Progenitor cell of endocrine pancreas (in vitro differentiated cells): ENCODE results near the gene MRPL36. TPM values are rescaled to one million over a fixed set of nuclear protein-coding genes. Genes with fewer than 3 reads are reported as not detected.
A peak's percentile ranks its signal among the peaks of the same experiment; 100 is the strongest.

Experiments
- DNase-seq: peaks from one replicate; pipeline ENCODE4 v3.0.0; 2021; ENCODE audit warnings: low spot score; ENCODE audit not compliant: unreplicated experiment
- H3K27ac Mint-ChIP-seq: 2 replicates; pipeline ENCODE4 v1.8.0; 2021; ENCODE audit warnings: mild to moderate bottlenecking, moderate library complexity, mixed read lengths
- H3K27me3 Mint-ChIP-seq: 2 replicates; pipeline ENCODE4 v1.8.0; 2021; ENCODE audit warnings: mixed read lengths
- H3K36me3 Mint-ChIP-seq: 2 replicates; pipeline ENCODE4 v1.8.0; 2022; ENCODE audit warnings: mixed read lengths; ENCODE audit not compliant: insufficient read depth
- H3K4me1 Mint-ChIP-seq: 2 replicates; pipeline ENCODE4 v1.8.0; 2021; ENCODE audit warnings: low read depth, mixed read lengths
- H3K4me3 Mint-ChIP-seq: 2 replicates; pipeline ENCODE4 v1.8.0; 2021; ENCODE audit warnings: low read depth, mild to moderate bottlenecking, moderate library complexity, mixed read lengths
- H3K9me3 Mint-ChIP-seq: 2 replicates; pipeline ENCODE4 v1.8.0; 2021; ENCODE audit warnings: low read depth, mixed read lengths
- total RNA-seq: library from RNA; stranded (reverse); gene quantifications from 2 replicates; pipeline ENCODE4 v1.2.1, GENCODE V29; 2021
- TF ChIP-seq, protein P1 (sequence below): fragments of 200-600 bp; sonication (generic); IDR thresholded peaks from one replicate; pipeline ENCODE4 v1.5.0; 2021; ENCODE audit warnings: antibody characterized with exemption, mild to moderate bottlenecking; ENCODE audit not compliant: unreplicated experiment

The MRPL36 gene
- total RNA-seq, 1 donor from 2014 or later = 40.5 TPM

GRCh38 chr5:1777281-1778137, 22.1 kb downstream of the MRPL36 start:
- Mint-ChIP-seq H3K4me3 (no peak overlapping the region), H3K27me3 (peaks cover 17% of the 10 kb centered on the region), H3K4me1 (no peaks in the 10 kb centered on the region), H3K9me3 (peaks cover 4% of the 10 kb centered on the region), H3K36me3 (no peaks in the 10 kb centered on the region), H3K27ac (no peak overlapping the region)
- TF ChIP-seq, protein P1, sequence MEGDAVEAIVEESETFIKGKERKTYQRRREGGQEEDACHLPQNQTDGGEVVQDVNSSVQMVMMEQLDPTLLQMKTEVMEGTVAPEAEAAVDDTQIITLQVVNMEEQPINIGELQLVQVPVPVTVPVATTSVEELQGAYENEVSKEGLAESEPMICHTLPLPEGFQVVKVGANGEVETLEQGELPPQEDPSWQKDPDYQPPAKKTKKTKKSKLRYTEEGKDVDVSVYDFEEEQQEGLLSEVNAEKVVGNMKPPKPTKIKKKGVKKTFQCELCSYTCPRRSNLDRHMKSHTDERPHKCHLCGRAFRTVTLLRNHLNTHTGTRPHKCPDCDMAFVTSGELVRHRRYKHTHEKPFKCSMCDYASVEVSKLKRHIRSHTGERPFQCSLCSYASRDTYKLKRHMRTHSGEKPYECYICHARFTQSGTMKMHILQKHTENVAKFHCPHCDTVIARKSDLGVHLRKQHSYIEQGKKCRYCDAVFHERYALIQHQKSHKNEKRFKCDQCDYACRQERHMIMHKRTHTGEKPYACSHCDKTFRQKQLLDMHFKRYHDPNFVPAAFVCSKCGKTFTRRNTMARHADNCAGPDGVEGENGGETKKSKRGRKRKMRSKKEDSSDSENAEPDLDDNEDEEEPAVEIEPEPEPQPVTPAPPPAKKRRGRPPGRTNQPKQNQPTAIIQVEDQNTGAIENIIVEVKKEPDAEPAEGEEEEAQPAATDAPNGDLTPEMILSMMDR = no peak
- DNase-seq = no peak

DNA sequence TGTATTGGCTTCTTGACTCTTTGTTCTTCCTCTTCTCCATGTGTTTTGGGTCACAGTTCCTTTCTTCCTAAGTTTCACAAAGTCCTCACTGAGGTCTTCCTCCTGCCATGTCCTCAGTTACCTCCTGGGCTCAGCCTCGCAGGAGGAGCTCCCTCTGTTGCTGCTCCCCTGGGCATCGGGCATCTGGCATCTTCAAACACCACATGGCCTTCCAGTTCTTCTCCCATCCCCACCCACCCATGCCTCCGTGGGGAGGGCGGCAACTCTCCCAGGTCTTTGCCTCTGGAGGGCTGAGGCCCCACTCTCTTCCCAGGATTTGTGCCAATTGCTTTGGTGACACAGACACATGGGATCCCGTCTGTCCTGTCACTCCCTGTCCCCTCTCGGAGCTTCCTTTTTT, 22.8 kb downstream of the MRPL36 start:
- Mint-ChIP-seq H3K9me3 (peaks cover 4% of the 10 kb centered on the region), H3K36me3 (no peaks in the 10 kb centered on the region), H3K4me3 (no peak overlapping the region), H3K27me3 (peaks cover 18% of the 10 kb centered on the region), H3K4me1 (no peaks in the 10 kb centered on the region), H3K27ac (no peak overlapping the region)
- DNase-seq = no peak
- TF ChIP-seq, protein P1 = no peak

DNA sequence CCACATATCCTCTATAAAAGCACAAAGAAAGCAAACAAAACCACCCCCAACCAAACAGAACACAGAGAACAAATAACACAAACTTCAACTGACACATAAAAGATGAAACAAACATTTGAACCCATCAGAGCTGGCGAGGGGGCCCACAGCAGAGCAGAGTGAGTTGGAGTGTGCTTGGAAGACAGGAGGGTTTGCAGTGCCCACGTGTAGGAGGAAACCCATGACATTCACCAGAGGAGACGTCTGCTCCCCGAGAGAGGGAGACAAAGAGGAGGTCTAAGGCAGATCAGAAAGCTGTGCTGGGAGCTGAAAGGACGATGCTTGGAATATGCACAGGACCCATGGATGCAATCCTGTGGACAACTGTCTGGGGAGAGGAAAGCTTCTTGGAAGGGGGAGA, 27.0 kb downstream of the MRPL36 start:
- peaks cover 22% of the 10 kb centered on the region for H3K27me3 Mint-ChIP-seq
- no peak overlapping the region for H3K4me3 Mint-ChIP-seq
- no peak overlapping the region for H3K27ac Mint-ChIP-seq
- no peaks in the 10 kb centered on the region for H3K4me1 Mint-ChIP-seq
- H3K36me3 Mint-ChIP-seq = no peaks in the 10 kb centered on the region
- TF ChIP-seq, protein P1 = peak; percentile 28
- H3K9me3 Mint-ChIP-seq = peaks cover 4% of the 10 kb centered on the region
- no peak for DNase-seq

DNA sequence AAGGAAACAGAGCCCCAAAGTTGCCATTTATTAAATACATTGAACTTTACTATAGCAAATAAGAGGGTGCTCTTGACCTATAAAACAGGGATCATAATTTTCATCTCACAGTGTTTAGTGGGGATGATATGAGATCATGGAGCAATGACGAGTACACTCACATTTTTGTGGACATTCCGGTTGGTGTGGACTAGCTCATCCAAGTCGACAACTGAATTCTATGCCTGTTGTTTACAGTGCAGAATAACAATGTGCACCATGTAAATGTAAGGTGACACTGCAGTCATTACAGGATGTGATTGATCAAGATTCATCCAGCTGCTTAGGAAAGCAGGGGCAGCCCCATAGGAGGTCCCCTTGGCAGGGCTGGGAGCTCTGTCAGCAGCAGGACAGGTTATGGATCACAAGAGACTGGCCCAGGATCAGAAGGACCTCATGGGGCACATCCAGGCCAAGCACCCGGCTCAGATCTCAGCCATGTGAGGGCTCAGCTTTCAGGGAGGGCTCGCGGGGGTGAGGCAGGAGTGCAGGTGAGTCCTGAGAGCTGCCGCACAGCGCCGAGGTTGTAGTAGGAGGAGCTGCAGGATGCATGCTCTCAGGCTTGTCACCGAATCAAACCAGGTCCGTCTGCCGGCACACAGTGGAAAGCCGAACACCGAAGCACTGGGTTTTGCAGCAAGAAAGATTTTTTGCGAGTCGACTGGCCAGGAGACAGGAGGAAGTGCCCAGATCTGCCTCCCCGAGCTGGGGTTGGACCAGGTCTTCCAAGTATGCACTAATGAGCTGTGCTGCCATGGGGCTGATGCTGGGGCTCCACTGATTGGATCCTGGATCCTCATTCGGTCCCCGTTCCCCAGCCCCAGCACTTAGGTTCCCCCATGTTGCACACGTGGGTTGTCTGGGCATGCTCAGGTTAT, 28.2 kb downstream of the MRPL36 start:
- peaks cover 4% of the 10 kb centered on the region for H3K9me3 Mint-ChIP-seq
- H3K4me1 Mint-ChIP-seq = no peaks in the 10 kb centered on the region
- no peak overlapping the region for H3K27ac Mint-ChIP-seq
- H3K36me3 Mint-ChIP-seq = no peaks in the 10 kb centered on the region
- no peak for DNase-seq
- TF ChIP-seq, protein P1 = no peak
- peaks cover 22% of the 10 kb centered on the region for H3K27me3 Mint-ChIP-seq
- H3K4me3 Mint-ChIP-seq = no peak overlapping the region

DNA sequence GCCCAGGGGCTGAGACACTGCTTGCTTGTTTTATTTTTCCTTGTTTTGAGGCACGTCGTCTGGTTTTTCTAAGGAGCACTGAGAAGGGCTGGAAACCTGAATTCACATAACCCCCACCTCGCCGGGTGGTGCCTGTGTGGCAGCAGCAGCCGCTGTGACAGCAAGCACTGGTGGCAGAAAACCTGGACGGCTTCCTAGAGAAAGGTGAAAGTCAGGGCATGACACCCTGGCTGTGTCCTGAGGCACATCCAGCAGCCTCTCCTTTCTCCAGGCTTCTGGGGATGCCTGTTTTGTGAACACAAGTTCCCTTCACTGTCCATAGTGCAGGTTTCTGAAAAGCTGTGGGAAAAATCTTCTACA, 29.2 kb downstream of the MRPL36 start:
- Mint-ChIP-seq H3K4me3 (no peak overlapping the region), H3K27ac (no peak overlapping the region), H3K4me1 (no peaks in the 10 kb centered on the region), H3K9me3 (no peaks in the 10 kb centered on the region), H3K27me3 (peaks cover 22% of the 10 kb centered on the region), H3K36me3 (no peaks in the 10 kb centered on the region)
- TF ChIP-seq, protein P1 = no peak
- no peak for DNase-seq
